ENCODE measurements around the gene PARP16. TPM values are rescaled to one million over a fixed set of nuclear protein-coding genes. Genes with fewer than 3 reads are reported as not detected.

PARP16 gene
- total and polyA plus RNA-seq, 9 of the 15 experiments (the other 6 are each of a cell fraction or from before 2014, with no cell fraction given) = 3.0 to 9.9 (median 5.8) TPM

GRCh38 chr15:65275104-65275727, 11.5 kb downstream of the PARP16 start:
- Histone ChIP-seq H3K36me3 (ENCODE audit: control insufficient read depth, insufficient read depth, low read length) (0 out of 3 replicates have a peak, but pooled peaks cover 3% of the 10 kb centered on the region), H3K4me1 (replicated peaks in 1 of 2; ENCODE audit: control insufficient read depth in 2 of 2, insufficient read depth in 2 of 2, low read length in 2 of 2) (peaks cover 4 to 11% of the 10 kb centered on the region in 2 experiments; a peak in 4 of 5 replicates), H3K79me2 (ENCODE audit: control insufficient read depth, insufficient read depth, low read length) (no peaks in the 10 kb centered on the region), H3K27ac (ENCODE audit: extremely low read depth, low read depth, low read length) (no peak overlapping the region), H4K20me1 (replicated peaks; ENCODE audit: control insufficient read depth, insufficient read depth, low read length) (peaks cover 12% of the 10 kb centered on the region; the same call in 1 of the 2 replicates), H3K27me3 (ENCODE audit: control insufficient read depth in 2 of 2, insufficient read depth in 2 of 2, low read length in 2 of 2) (no peaks in the 10 kb centered on the region), H3K4me3 (no peak overlapping the region), H3K9me1 (ENCODE audit: control insufficient read depth, insufficient read depth, low read length) (no peaks in the 10 kb centered on the region), H3K4me2 (ENCODE audit: insufficient read depth, low read length) (peak overlapping the region; percentile 24; the same call in 1 of the 2 replicates), H3K9me3 (replicated peaks; ENCODE audit: control insufficient read depth, insufficient read depth, low read depth, low read length) (no peaks in the 10 kb centered on the region), H2AFZ (ENCODE audit: low read depth, low read length) (no peak overlapping the region), H3K9ac (ENCODE audit: insufficient read depth in 1 of 2, low read depth in 2 of 2, low read length in 2 of 2) (no peak overlapping the region)
- FAIRE-seq = no peak
- POLR2A ChIA-PET = interaction anchor here (0.7 to 2.6 kb wide), 6 partner anchors 10 to 89 kb away, joined by 3 to 10 read pairs (median 4); partner anchors contain the start of genes CLPX, PARP16 and RNU5B-1
- intact Hi-C loops (cut with micrococcal nuclease) (no loop called here), in situ Hi-C loops (cut with MboI) (no loop called here)
- BruUV-seq (replicated peaks) = no TSS peak
- no peak for ATAC-seq
- TF ChIP-seq BCLAF1 (IDR thresholded peaks at IDR 0.05; ENCODE audit: borderline replicate concordance in 1 of 2, control insufficient read depth in 1 of 2, low read depth in 2 of 2, low read length in 1 of 2) (no peak), NR2F6 (CRISPR knock-in tag; IDR thresholded peaks at IDR 0.05) (no peak), NR2C2 (CRISPR knock-in tag; IDR thresholded peaks at IDR 0.05) (no peak), NR2C2 (tag; IDR thresholded peaks at IDR 0.05) (peak; percentile 50; the same call in 1 of the 2 replicates), MAX (CRISPR knock-in tag; IDR thresholded peaks at IDR 0.05) (0 out of 2 replicates have a peak, but pooled peaks have one; percentile 13)
- no peak for DNase-seq (ENCODE audit: extremely low read depth in 1 of 4, low spot score in 3 of 4)
- WGBS (ENCODE audit: insufficient coverage, low coverage, missing lambda C conversion rate) = 76% methylated on average over 4 of the region's 4 CpGs
- CTCF ChIA-PET (ENCODE audit: low intra/inter-chr PET ratio) = no interaction called here

Measured in K562 (cell line).